ENCODE measurements around the gene DIMT1. TPM values are rescaled to one million over a fixed set of nuclear protein-coding genes. Genes with fewer than 3 reads are reported as not detected.

DIMT1 gene
- total and polyA plus RNA-seq, 2 donors (not counting 1 experiment from before 2014, with no cell fraction given): 26.4 to 41.3 TPM

- Histone ChIP-seq H3K4me1 (ENCODE audit: control insufficient read depth, extremely low read depth, insufficient read depth, low read length) (no peaks in the 10 kb centered on the region), H3K4me2 (ENCODE audit: extremely low read depth, insufficient read depth, low read length) (no peak overlapping the region), H2AFZ (ENCODE audit: low read length) (no peak overlapping the region), H3K79me2 (ENCODE audit: control insufficient read depth, insufficient read depth, low read length) (peaks cover 8% of the 10 kb centered on the region), H4K20me1 (ENCODE audit: control insufficient read depth, extremely low read depth, insufficient read depth, low read length) (no peaks in the 10 kb centered on the region), H3K9ac (ENCODE audit: insufficient read depth, low read length) (no peak overlapping the region), H3K36me3 (ENCODE audit: control insufficient read depth, insufficient read depth, low read length) (no peaks in the 10 kb centered on the region), H3K9me3 (ENCODE audit: control insufficient read depth, insufficient read depth, low read depth, low read length) (no peaks in the 10 kb centered on the region), H3K4me3 (replicated peaks in 1 of 4; ENCODE audit: control extremely low read depth in 1 of 4, insufficient read depth in 1 of 4, low read depth in 3 of 4, low read length in 4 of 4) (no peak overlapping the region), H3K27ac (ENCODE audit: insufficient read depth, low read length) (no peak overlapping the region), H3K27me3 (ENCODE audit: control insufficient read depth, insufficient read depth, low read length) (no peaks in the 10 kb centered on the region)
- no peak for DNase-seq (ENCODE audit: low read depth in 2 of 2)
- TF ChIP-seq EZH2 (IDR thresholded peaks at IDR 0.05; ENCODE audit: low read length, missing control alignments): no peak
- TF ChIP-seq CTCF (conservative IDR thresholded peaks at IDR 0.05 in 1 of 2, IDR thresholded peaks at IDR 0.05 in 1 of 2; ENCODE audit: low read depth in 1 of 2, low read length in 2 of 2): no peak
These were observed 54.8 kb downstream of the DIMT1 start for GRCh38 chr5:62348723-62349481.

DNA sequence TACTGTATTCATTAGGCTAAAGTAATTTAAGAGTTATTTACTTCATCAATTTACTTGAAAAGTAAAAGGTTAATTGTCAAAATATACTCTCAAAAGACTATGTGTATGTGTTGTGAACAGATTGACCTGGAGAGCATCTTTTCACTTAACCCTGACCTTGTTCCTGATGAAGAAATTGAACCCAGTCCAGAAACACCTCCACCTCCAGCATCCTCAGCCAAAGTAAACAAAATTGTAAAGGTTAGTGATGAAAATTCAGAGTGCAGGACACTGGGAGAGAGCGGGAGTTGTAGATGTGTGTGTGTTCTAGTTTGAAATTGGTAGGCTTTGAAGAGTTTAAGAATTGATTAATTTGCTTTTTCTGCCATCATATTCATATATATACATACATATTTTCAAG lies 55.8 kb downstream of the DIMT1 start:
- no peak overlapping the region for H3K4me2 ChIP-seq (ENCODE audit: extremely low read depth, insufficient read depth, low read length)

DNA sequence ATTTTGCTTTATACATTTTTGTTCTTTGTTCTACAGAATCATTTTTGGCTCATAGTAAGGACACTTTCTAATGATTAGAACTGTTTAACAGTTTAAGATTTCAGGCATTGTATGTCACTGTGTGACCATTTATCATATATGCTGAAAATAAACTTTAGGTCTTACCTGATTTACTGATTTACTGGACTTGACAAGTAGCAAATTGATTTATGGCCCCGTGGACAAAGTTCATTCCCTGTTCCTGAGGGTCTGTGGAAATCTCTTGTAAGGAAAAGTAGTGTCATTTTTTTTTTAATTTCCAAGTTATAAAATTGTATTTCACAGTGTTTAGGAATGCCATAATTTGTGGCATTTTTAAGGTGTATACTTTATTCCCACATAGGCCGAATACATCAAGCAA lies 57.0 kb downstream of the DIMT1 start:
- no peaks in the 10 kb centered on the region for H4K20me1 ChIP-seq (ENCODE audit: control insufficient read depth, extremely low read depth, insufficient read depth, low read length)
- H3K4me3 ChIP-seq (replicated peaks in 1 of 4; ENCODE audit: control extremely low read depth in 1 of 4, insufficient read depth in 1 of 4, low read depth in 3 of 4, low read length in 4 of 4): no peak overlapping the region
- H3K36me3 ChIP-seq (ENCODE audit: control insufficient read depth, insufficient read depth, low read length): no peaks in the 10 kb centered on the region
- H3K27ac ChIP-seq (ENCODE audit: insufficient read depth, low read length): no peak overlapping the region
- H3K4me2 ChIP-seq (ENCODE audit: extremely low read depth, insufficient read depth, low read length): no peak overlapping the region
- H3K4me1 ChIP-seq (ENCODE audit: control insufficient read depth, extremely low read depth, insufficient read depth, low read length): no peaks in the 10 kb centered on the region
- no peaks in the 10 kb centered on the region for H3K9me3 ChIP-seq (ENCODE audit: control insufficient read depth, insufficient read depth, low read depth, low read length)
- no peak for TF ChIP-seq CTCF (conservative IDR thresholded peaks at IDR 0.05 in 1 of 2, IDR thresholded peaks at IDR 0.05 in 1 of 2; ENCODE audit: low read depth in 1 of 2, low read length in 2 of 2)
- TF ChIP-seq EZH2 (IDR thresholded peaks at IDR 0.05; ENCODE audit: low read length, missing control alignments): no peak
- H3K9ac ChIP-seq (ENCODE audit: insufficient read depth, low read length): no peak overlapping the region
- peaks cover 24% of the 10 kb centered on the region for H3K79me2 ChIP-seq (ENCODE audit: control insufficient read depth, insufficient read depth, low read length)
- no peak overlapping the region for H2AFZ ChIP-seq (ENCODE audit: low read length)
- no peaks in the 10 kb centered on the region for H3K27me3 ChIP-seq (ENCODE audit: control insufficient read depth, insufficient read depth, low read length)
- DNase-seq (ENCODE audit: low read depth in 2 of 2): no peak

More for the DNA sequence above, 55.8 kb downstream of the DIMT1 start:
- no peak for DNase-seq (ENCODE audit: low read depth in 2 of 2)
- Histone ChIP-seq H3K4me1 (ENCODE audit: control insufficient read depth, extremely low read depth, insufficient read depth, low read length) (no peaks in the 10 kb centered on the region), H4K20me1 (ENCODE audit: control insufficient read depth, extremely low read depth, insufficient read depth, low read length) (no peaks in the 10 kb centered on the region), H2AFZ (ENCODE audit: low read length) (no peak overlapping the region), H3K9me3 (ENCODE audit: control insufficient read depth, insufficient read depth, low read depth, low read length) (no peaks in the 10 kb centered on the region), H3K27me3 (ENCODE audit: control insufficient read depth, insufficient read depth, low read length) (no peaks in the 10 kb centered on the region), H3K36me3 (ENCODE audit: control insufficient read depth, insufficient read depth, low read length) (no peaks in the 10 kb centered on the region), H3K79me2 (ENCODE audit: control insufficient read depth, insufficient read depth, low read length) (peaks cover 17% of the 10 kb centered on the region), H3K27ac (ENCODE audit: insufficient read depth, low read length) (no peak overlapping the region), H3K9ac (ENCODE audit: insufficient read depth, low read length) (no peak overlapping the region), H3K4me3 (replicated peaks in 1 of 4; ENCODE audit: control extremely low read depth in 1 of 4, insufficient read depth in 1 of 4, low read depth in 3 of 4, low read length in 4 of 4) (no peak overlapping the region)
- TF ChIP-seq CTCF (conservative IDR thresholded peaks at IDR 0.05 in 1 of 2, IDR thresholded peaks at IDR 0.05 in 1 of 2; ENCODE audit: low read depth in 1 of 2, low read length in 2 of 2) (no peak), EZH2 (IDR thresholded peaks at IDR 0.05; ENCODE audit: low read length, missing control alignments) (no peak)

Data from fibroblast of lung (primary cell).